ENCODE data around the gene LSAMP.
"Not testable (repeated sequence)": the region's sequence is repeated elsewhere in the genome, so short reads cannot be mapped to it uniquely, and the experiment has no call there.

LSAMP gene

GRCh38 chr3:116077059-116077458 is 368.2 kb downstream of the LSAMP start:
- no peak overlapping the region for H3K4me3 ChIP-seq (ENCODE audit: severe bottlenecking)
- TF ChIP-seq CTCF (IDR thresholded peaks at IDR 0.05; ENCODE audit: poor library complexity, severe bottlenecking), result no peak
- no peaks in the 10 kb centered on the region for H3K36me3 ChIP-seq (ENCODE audit: low read depth)
- H3K27ac ChIP-seq (ENCODE audit: poor library complexity, severe bottlenecking), result no peak overlapping the region
- H3K9me3 ChIP-seq (ENCODE audit: severe bottlenecking), result no peaks in the 10 kb centered on the region
- DNase-seq (ENCODE audit: low spot score), result no peak
- ATAC-seq (ENCODE audit: low read depth), result no peak
- H3K27me3 ChIP-seq (ENCODE audit: insufficient read depth, poor library complexity, severe bottlenecking), result no peaks in the 10 kb centered on the region
- H3K4me1 ChIP-seq (ENCODE audit: insufficient read depth, poor library complexity, severe bottlenecking), result no peaks in the 10 kb centered on the region

GRCh38 chr3:116070516-116071278 is 374.6 kb downstream of the LSAMP start:
- not testable (repeated sequence) for H3K9me3 ChIP-seq (ENCODE audit: severe bottlenecking); ATAC-seq (ENCODE audit: low read depth); H3K27me3 ChIP-seq (ENCODE audit: insufficient read depth, poor library complexity, severe bottlenecking); H3K36me3 ChIP-seq (ENCODE audit: low read depth); H3K4me1 ChIP-seq (ENCODE audit: insufficient read depth, poor library complexity, severe bottlenecking); H3K27ac ChIP-seq (ENCODE audit: poor library complexity, severe bottlenecking); DNase-seq (ENCODE audit: low spot score); H3K4me3 ChIP-seq (ENCODE audit: severe bottlenecking)

DNA sequence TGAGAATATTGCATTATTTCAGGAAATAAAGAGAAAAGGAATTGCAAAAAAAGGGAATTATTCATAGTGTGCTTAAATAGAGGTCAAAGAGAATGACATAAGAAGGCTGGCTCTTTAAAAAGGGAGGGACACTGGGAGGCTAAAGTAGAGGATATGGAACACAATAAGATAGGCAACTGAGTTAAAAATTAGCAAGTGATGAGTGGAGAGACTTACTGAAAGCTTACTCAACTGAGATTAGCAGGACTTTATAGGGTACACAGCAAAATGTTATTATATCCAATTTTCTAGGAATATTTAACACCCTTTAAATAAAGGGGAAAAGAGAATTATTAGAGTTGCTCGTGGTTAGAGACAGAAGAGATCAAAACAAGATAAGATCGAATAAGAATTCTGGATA is 375.2 kb downstream of the LSAMP start:
- Histone ChIP-seq H3K27ac (ENCODE audit: poor library complexity, severe bottlenecking) (no peak overlapping the region), H3K9me3 (ENCODE audit: severe bottlenecking) (no peaks in the 10 kb centered on the region), H3K36me3 (ENCODE audit: low read depth) (no peaks in the 10 kb centered on the region), H3K4me1 (ENCODE audit: insufficient read depth, poor library complexity, severe bottlenecking) (no peaks in the 10 kb centered on the region), H3K27me3 (ENCODE audit: insufficient read depth, poor library complexity, severe bottlenecking) (no peaks in the 10 kb centered on the region), H3K4me3 (ENCODE audit: severe bottlenecking) (no peak overlapping the region)
- DNase-seq (ENCODE audit: low spot score) (no peak), ATAC-seq (ENCODE audit: low read depth) (no peak)
- TF ChIP-seq CTCF (IDR thresholded peaks at IDR 0.05; ENCODE audit: poor library complexity, severe bottlenecking), result no peak

DNA sequence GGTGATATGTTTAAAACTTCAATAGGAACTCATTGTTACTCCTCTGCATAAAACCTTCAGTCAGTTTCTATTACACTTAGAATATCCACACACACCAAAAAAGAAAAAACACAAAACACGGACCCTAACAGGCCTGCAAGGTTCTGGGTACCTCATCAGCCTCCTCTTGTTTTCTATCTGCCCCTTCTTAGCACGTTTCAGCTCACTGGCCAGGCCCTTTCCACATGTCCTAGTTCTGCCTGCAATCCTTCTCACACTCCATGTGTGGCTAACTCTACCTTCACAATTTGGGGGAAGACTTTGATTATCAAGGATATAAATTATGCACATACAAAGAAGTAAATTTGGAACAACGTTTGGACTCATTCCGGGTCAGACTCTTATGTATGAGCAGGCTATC is 376.3 kb downstream of the LSAMP start:
- Histone ChIP-seq H3K36me3 (ENCODE audit: low read depth) (no peaks in the 10 kb centered on the region), H3K27me3 (ENCODE audit: insufficient read depth, poor library complexity, severe bottlenecking) (no peaks in the 10 kb centered on the region), H3K27ac (ENCODE audit: poor library complexity, severe bottlenecking) (no peak overlapping the region), H3K4me1 (ENCODE audit: insufficient read depth, poor library complexity, severe bottlenecking) (peaks cover 5% of the 10 kb centered on the region), H3K9me3 (ENCODE audit: severe bottlenecking) (no peaks in the 10 kb centered on the region), H3K4me3 (ENCODE audit: severe bottlenecking) (no peak overlapping the region)
- ATAC-seq (ENCODE audit: low read depth) (no peak), DNase-seq (ENCODE audit: low spot score) (no peak)
- no peak for TF ChIP-seq CTCF (IDR thresholded peaks at IDR 0.05; ENCODE audit: poor library complexity, severe bottlenecking)

DNA sequence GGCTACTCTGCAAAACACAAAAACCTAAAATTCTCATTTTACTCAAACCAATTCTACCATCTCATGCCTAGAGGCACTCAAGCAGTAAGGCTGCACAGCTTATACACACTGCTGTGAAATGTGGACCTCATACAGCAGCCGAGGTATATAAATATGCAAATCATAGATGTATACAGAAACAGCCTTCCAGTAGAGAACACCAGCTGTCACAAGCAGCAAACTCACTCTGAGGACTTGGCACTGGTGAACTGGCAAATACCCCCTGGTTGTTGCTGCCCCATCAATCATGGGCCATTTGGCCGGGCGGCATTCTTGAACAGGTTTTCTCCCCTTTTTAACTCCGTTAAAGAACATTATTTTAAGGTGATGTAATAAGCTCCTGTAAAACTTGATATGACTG is 378.0 kb downstream of the LSAMP start:
- Histone ChIP-seq H3K36me3 (ENCODE audit: low read depth) (no peaks in the 10 kb centered on the region), H3K4me3 (ENCODE audit: severe bottlenecking) (no peak overlapping the region), H3K27ac (ENCODE audit: poor library complexity, severe bottlenecking) (no peak overlapping the region), H3K9me3 (ENCODE audit: severe bottlenecking) (no peaks in the 10 kb centered on the region), H3K4me1 (ENCODE audit: insufficient read depth, poor library complexity, severe bottlenecking) (peaks cover 5% of the 10 kb centered on the region), H3K27me3 (ENCODE audit: insufficient read depth, poor library complexity, severe bottlenecking) (no peaks in the 10 kb centered on the region)
- no peak for DNase-seq (ENCODE audit: low spot score)
- ATAC-seq (ENCODE audit: low read depth), result no peak
- TF ChIP-seq CTCF (IDR thresholded peaks at IDR 0.05; ENCODE audit: poor library complexity, severe bottlenecking), result no peak

All from RWPE2 (cell line).